Hepatocyte (in vitro differentiated cells): ENCODE data around the gene PCAT6. TPM values are rescaled to one million over a fixed set of nuclear protein-coding genes. Genes with fewer than 3 reads are reported as not detected.

Experiments
- DNase-seq: peaks from one replicate; pipeline ENCODE4 v3.0.0-alpha.2; 2016; ENCODE audit warnings: low spot score
- H2AFZ ChIP-seq: fragments of 200-600 bp; sonication (generic); 2 replicates; pipeline ENCODE4 v1.6.0; 2016; ENCODE audit warnings: antibody characterized with exemption, mild to moderate bottlenecking
- H3K27ac ChIP-seq: fragments of 200-600 bp; sonication (generic); 2 replicates; pipeline ENCODE4 v1.5.1; 2016; ENCODE audit warnings: mild to moderate bottlenecking
- H3K27me3 ChIP-seq: fragments of 200-600 bp; sonication (generic); 2 replicates; pipeline ENCODE4 v1.6.1; 2016
- H3K36me3 ChIP-seq: fragments of 200-600 bp; sonication (generic); replicated peaks from 2 replicates; pipeline ENCODE4 v1.5.1; 2016; ENCODE audit warnings: low read depth; ENCODE audit not compliant: insufficient read depth
- H3K4me1 ChIP-seq: fragments of 200-600 bp; sonication (generic); 2 replicates; pipeline ENCODE4 v1.5.1; 2016; ENCODE audit warnings: mild to moderate bottlenecking, moderate library complexity; ENCODE audit not compliant: insufficient read depth
- H3K4me2 ChIP-seq: fragments of 200-600 bp; sonication (generic); 2 replicates; pipeline ENCODE4 v1.6.0; 2016
- H3K4me3 ChIP-seq: fragments of 200-600 bp; sonication (generic); 2 replicates; pipeline ENCODE4 v1.5.1; 2016; ENCODE audit warnings: mild to moderate bottlenecking
- H3K79me2 ChIP-seq: fragments of 200-600 bp; sonication (generic); 2 replicates; pipeline ENCODE4 v1.6.0; 2017; ENCODE audit warnings: mild to moderate bottlenecking
- H3K9me2 ChIP-seq: fragments of 200-600 bp; sonication (generic); replicated peaks from 2 replicates; pipeline ENCODE4 v1.6.0; 2017; ENCODE audit warnings: mild to moderate bottlenecking; ENCODE audit not compliant: insufficient read depth
- H3K9me3 ChIP-seq: fragments of 200-600 bp; sonication (generic); 2 replicates; pipeline ENCODE4 v1.5.1; 2016; ENCODE audit warnings: low read depth, mild to moderate bottlenecking
- H4K20me1 ChIP-seq: fragments of 200-600 bp; sonication (generic); 2 replicates; pipeline ENCODE4 v1.6.0; 2016; ENCODE audit warnings: mild to moderate bottlenecking; ENCODE audit not compliant: insufficient read depth, poor library complexity, severe bottlenecking
- EZH2 ChIP-seq: fragments of 200-600 bp; sonication (generic); IDR thresholded peaks from 2 replicates; pipeline ENCODE4 v1.6.1; 2016; ENCODE audit warnings: antibody characterized with exemption, mild to moderate bottlenecking, borderline replicate concordance
- EZH2phosphoT487 ChIP-seq: fragments of 200-600 bp; sonication (generic); IDR thresholded peaks from one replicate; pipeline ENCODE4 v1.6.1; 2018; ENCODE audit warnings: antibody characterized with exemption, mild to moderate bottlenecking, low read depth, moderate library complexity; ENCODE audit not compliant: unreplicated experiment, severe bottlenecking
- WGBS: methylation state at CpG from one replicate; pipeline ENCODE4 v1.1.6; 2016; ENCODE audit warnings: low lambda C conversion rate; ENCODE audit errors: missing lambda C conversion rate; 5-methylcytosine and 5-hydroxymethylcytosine counted together
- polyA plus RNA-seq: library from polyadenylated mRNA; unstranded; fragments of >200 nt; fragmentation: Nextera tagmentation; extraction: Ambion mirVana; gene quantifications from 2 replicates; pipeline ENCODE4 v1.2.1, GENCODE V29; 2016
- small RNA-seq: library from RNA; depleted of rRNA; stranded (forward); fragments of <200 nt; gene quantifications from one replicate; pipeline ENCODE3, GENCODE V24; 2014
- total RNA-seq: library from RNA; depleted of rRNA; stranded (reverse); fragments of >200 nt; gene quantifications from 2 replicates; pipeline ENCODE4 v1.2.3, GENCODE V29; 2014
- TF ChIP-seq, protein P1 (sequence below): fragments of 200-600 bp; sonication (generic); IDR thresholded peaks from 2 replicates; pipeline ENCODE4 v1.5.1; 2016; ENCODE audit warnings: antibody characterized with exemption, mild to moderate bottlenecking; ENCODE audit not compliant: poor library complexity

The PCAT6 gene
- total and polyA plus RNA-seq, 2 experiments from 2014 or later: 0.60 to 11.1 TPM

DNA sequence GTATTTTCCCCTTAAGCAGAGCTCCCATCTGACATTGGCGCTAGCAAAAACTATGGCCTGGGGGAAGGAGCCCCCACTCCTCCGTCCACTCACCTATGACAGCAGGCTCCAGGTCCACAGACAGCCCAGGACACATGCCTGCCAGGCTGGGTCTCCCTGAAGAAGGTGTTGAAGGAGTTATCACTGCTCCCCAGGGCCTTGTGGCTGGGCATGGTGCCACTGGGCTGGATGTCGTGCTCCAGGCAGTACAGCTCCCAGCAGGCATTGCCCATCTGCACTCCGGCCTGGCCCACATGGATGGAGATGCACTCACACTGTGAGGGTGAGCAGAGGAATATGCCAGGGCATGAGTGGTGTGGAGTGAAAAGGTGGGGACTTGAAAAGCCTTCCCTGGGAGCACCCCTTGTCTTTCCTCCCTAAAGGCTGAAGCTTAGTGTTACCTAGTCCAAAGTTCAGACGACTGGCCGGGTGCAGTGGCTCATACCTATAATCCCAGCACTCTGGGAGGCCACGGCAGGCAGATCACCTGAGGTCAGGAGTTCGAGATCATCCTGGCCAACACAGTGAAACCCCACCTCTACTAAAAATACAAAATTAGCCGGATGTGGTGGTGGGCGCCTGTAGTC lies 48.1 kb downstream of the PCAT6 start:
- no peaks in the 10 kb centered on the region for H3K36me3 ChIP-seq
- TF ChIP-seq, protein P1, sequence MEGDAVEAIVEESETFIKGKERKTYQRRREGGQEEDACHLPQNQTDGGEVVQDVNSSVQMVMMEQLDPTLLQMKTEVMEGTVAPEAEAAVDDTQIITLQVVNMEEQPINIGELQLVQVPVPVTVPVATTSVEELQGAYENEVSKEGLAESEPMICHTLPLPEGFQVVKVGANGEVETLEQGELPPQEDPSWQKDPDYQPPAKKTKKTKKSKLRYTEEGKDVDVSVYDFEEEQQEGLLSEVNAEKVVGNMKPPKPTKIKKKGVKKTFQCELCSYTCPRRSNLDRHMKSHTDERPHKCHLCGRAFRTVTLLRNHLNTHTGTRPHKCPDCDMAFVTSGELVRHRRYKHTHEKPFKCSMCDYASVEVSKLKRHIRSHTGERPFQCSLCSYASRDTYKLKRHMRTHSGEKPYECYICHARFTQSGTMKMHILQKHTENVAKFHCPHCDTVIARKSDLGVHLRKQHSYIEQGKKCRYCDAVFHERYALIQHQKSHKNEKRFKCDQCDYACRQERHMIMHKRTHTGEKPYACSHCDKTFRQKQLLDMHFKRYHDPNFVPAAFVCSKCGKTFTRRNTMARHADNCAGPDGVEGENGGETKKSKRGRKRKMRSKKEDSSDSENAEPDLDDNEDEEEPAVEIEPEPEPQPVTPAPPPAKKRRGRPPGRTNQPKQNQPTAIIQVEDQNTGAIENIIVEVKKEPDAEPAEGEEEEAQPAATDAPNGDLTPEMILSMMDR: no peak
- TF ChIP-seq EZH2phosphoT487 (no peak), EZH2 (no peak)
- H3K9me2 ChIP-seq: no peaks in the 10 kb centered on the region
- peak overlapping the region; percentile 25 for H3K4me2 ChIP-seq
- H4K20me1 ChIP-seq: no peaks in the 10 kb centered on the region
- H3K9me3 ChIP-seq: no peaks in the 10 kb centered on the region
- no peak overlapping the region for H2AFZ ChIP-seq
- H3K27ac ChIP-seq: peak overlapping the region; percentile 94
- H3K4me1 ChIP-seq: peaks cover 10% of the 10 kb centered on the region
- H3K79me2 ChIP-seq: peaks cover 8% of the 10 kb centered on the region
- 82% methylated on average over 10 of the region's 10 CpGs for WGBS
- H3K27me3 ChIP-seq: no peaks in the 10 kb centered on the region
- H3K4me3 ChIP-seq: no peak overlapping the region
- DNase-seq: no peak

DNA sequence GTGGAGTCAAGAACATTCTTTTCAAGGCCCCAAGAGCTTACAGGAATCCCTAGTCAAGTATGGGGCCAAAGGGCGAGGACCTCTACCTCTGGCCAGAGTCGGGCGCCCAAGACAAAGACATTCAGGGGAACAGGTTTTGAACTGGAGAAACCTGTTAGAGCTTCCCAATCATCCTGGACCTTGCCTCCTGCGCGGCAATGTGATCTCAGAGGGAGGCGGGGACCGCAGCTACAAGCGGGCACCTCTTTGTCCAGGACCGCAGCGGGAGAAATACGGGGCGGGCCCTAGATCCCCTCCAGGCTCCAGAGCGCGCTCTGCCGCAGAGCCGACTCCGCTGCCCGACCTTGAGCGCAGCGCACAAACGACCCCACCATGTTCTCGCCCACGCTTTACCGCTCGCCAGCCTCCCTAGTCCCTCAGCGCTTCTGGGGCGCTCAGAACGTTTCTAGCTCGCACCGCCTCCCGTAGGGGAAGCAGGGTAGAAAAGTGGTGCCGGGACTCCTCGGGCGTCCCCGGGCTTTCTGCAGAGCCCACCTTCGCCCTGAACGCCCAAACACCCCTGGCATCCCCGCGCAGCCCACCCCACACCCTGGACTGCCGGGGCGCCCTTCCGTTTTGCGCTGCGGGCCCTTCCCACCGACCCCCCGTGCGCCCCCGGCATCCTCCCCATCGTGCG lies 50.1 kb downstream of the PCAT6 start:
- Histone ChIP-seq H3K4me3 (peak overlapping the region; percentile 79), H4K20me1 (no peaks in the 10 kb centered on the region), H3K36me3 (no peaks in the 10 kb centered on the region), H3K4me1 (peaks cover 10% of the 10 kb centered on the region), H2AFZ (peak overlapping the region; percentile 85), H3K9me2 (no peaks in the 10 kb centered on the region), H3K4me2 (peak overlapping the region; percentile 91), H3K27me3 (no peaks in the 10 kb centered on the region), H3K27ac (peak overlapping the region; percentile 94), H3K79me2 (peaks cover 8% of the 10 kb centered on the region), H3K9me3 (no peaks in the 10 kb centered on the region)
- DNase-seq: peak; percentile 91
- TF ChIP-seq EZH2phosphoT487 (no peak), EZH2 (no peak)
- TF ChIP-seq, protein P1: no peak
- 2% methylated on average over 37 of the region's 50 CpGs for WGBS

Small RNA genes within 50 kb of the gene (small RNA-seq; reads per million reads assigned to genes)
- gene AC098934.3: not detected

Other genes starting within 250 kb of the PCAT6 start
- gene SYT2, start 100.5 kb upstream of the PCAT6 start, total RNA-seq: 0.64 and 0.90 TPM in 2 replicates
- 0.12 and 0.81 TPM in 2 replicates for gene SYT2, start 100.5 kb upstream of the PCAT6 start, polyA plus RNA-seq
- 102 and 110 TPM in 2 replicates for gene KDM5B, start 2.5 kb upstream of the PCAT6 start, total RNA-seq
- 87.9 and 94.8 TPM in 2 replicates for gene KDM5B, start 2.5 kb upstream of the PCAT6 start, polyA plus RNA-seq
- 6.1 and 8.3 TPM in 2 replicates for gene RABIF, start 78.2 kb downstream of the PCAT6 start, total RNA-seq
- 13.6 and 14.7 TPM in 2 replicates for gene RABIF, start 78.2 kb downstream of the PCAT6 start, polyA plus RNA-seq
- gene KLHL12, start 116.3 kb downstream of the PCAT6 start, total RNA-seq: 21.6 and 23.4 TPM in 2 replicates
- 12.7 and 15.1 TPM in 2 replicates for gene KLHL12, start 116.3 kb downstream of the PCAT6 start, polyA plus RNA-seq
- 75.7 and 103 TPM in 2 replicates for gene ADIPOR1, start 147.4 kb downstream of the PCAT6 start, total RNA-seq
- gene ADIPOR1, start 147.4 kb downstream of the PCAT6 start, polyA plus RNA-seq: 114 and 121 TPM in 2 replicates
- gene CYB5R1, start 156.3 kb downstream of the PCAT6 start, total RNA-seq: 64.9 and 71.6 TPM in 2 replicates
- 93.8 and 97.6 TPM in 2 replicates for gene CYB5R1, start 156.3 kb downstream of the PCAT6 start, polyA plus RNA-seq
- 78.8 and 105 TPM in 2 replicates for gene TMEM183A, start 196.4 kb downstream of the PCAT6 start, total RNA-seq
- gene TMEM183A, start 196.4 kb downstream of the PCAT6 start, polyA plus RNA-seq: 61.0 and 65.2 TPM in 2 replicates
- 1.1 and 1.4 TPM in 2 replicates for gene PPFIA4, start 215.5 kb downstream of the PCAT6 start, total RNA-seq
- gene PPFIA4, start 215.5 kb downstream of the PCAT6 start, polyA plus RNA-seq: 1.7 and 5.2 TPM in 2 replicates